ENCODE results near the gene FBXL7.

FBXL7 gene

DNA sequence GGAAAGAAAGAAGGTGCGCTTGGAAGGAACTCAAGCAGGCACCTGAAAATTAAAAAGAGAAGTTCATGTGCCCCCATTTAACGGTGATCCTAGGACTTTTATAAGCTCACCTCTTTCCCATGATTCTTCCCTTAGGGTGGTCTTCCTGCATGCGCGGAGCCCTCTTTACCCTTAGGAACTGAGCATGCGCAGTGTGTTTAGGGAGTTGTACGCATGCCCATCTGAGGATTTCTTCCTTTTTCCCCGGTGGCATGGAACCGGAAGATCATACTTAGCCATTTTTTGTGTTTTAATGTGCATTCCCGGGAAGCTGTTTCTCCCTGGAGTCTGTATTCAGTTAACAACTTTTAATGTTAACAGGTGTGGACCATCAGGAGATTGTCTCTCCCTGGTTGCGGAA, 119.0 kb downstream of the FBXL7 start:
- Histone ChIP-seq H3K27ac (ENCODE audit: low read depth in 2 of 2, low read length in 2 of 2) (no peak overlapping the region), H3K9ac (ENCODE audit: low read depth in 1 of 2, low read length in 2 of 2) (no peak overlapping the region), H3K9me3 (ENCODE audit: control insufficient read depth in 2 of 2, low read length in 2 of 2) (no peaks in the 10 kb centered on the region), H3K36me3 (ENCODE audit: control insufficient read depth in 2 of 2, insufficient read depth in 2 of 2, low read length in 2 of 2) (no peaks in the 10 kb centered on the region), H3K4me3 (ENCODE audit: low read length in 2 of 2) (no peak overlapping the region), H3K4me1 (ENCODE audit: control insufficient read depth in 2 of 2, insufficient read depth in 2 of 2, low read length in 2 of 2) (no peaks in the 10 kb centered on the region), H3K27me3 (ENCODE audit: control insufficient read depth in 2 of 2, insufficient read depth in 2 of 2, low read length in 2 of 2) (no peaks in the 10 kb centered on the region)

- no peak overlapping the region for H3K9ac ChIP-seq (ENCODE audit: low read depth in 1 of 2, low read length in 2 of 2)
- H3K27ac ChIP-seq (ENCODE audit: low read depth in 2 of 2, low read length in 2 of 2), result no peak overlapping the region
- no peak overlapping the region for H3K4me3 ChIP-seq (ENCODE audit: low read length in 2 of 2)
- H3K27me3 ChIP-seq (ENCODE audit: control insufficient read depth in 2 of 2, insufficient read depth in 2 of 2, low read length in 2 of 2), result no peaks in the 10 kb centered on the region
- no peaks in the 10 kb centered on the region for H3K4me1 ChIP-seq (ENCODE audit: control insufficient read depth in 2 of 2, insufficient read depth in 2 of 2, low read length in 2 of 2)
- H3K36me3 ChIP-seq (ENCODE audit: control insufficient read depth in 2 of 2, insufficient read depth in 2 of 2, low read length in 2 of 2), result no peaks in the 10 kb centered on the region
- H3K9me3 ChIP-seq (ENCODE audit: control insufficient read depth in 2 of 2, low read length in 2 of 2), result no peaks in the 10 kb centered on the region
Measured at GRCh38 chr5:15620501-15620900, 120.5 kb downstream of the FBXL7 start.

DNA sequence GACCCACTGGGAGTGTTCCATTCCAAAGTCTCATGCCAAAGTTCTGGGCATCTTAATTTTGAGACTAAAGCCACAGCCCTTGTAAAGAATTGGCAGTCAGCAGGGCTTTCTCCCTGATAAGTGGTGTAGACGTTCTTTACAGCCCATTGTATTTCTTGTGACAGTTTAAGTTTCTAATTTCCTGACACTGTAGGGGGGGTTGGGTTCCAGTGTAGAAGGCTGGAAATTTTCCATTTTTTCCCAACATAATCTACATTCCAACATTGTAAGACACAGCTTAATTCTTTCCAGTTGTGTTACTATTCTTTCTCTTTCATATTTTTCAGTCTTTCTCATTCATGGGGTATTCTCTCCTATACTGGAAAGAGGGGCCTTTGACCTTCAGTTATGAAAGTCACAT, 121.1 kb downstream of the FBXL7 start:
- H3K4me1 ChIP-seq (ENCODE audit: control insufficient read depth in 2 of 2, insufficient read depth in 2 of 2, low read length in 2 of 2), result no peaks in the 10 kb centered on the region
- no peaks in the 10 kb centered on the region for H3K9me3 ChIP-seq (ENCODE audit: control insufficient read depth in 2 of 2, low read length in 2 of 2)
- no peak overlapping the region for H3K4me3 ChIP-seq (ENCODE audit: low read length in 2 of 2)
- H3K36me3 ChIP-seq (ENCODE audit: control insufficient read depth in 2 of 2, insufficient read depth in 2 of 2, low read length in 2 of 2), result no peaks in the 10 kb centered on the region
- H3K27me3 ChIP-seq (ENCODE audit: control insufficient read depth in 2 of 2, insufficient read depth in 2 of 2, low read length in 2 of 2), result no peaks in the 10 kb centered on the region
- no peak overlapping the region for H3K27ac ChIP-seq (ENCODE audit: low read depth in 2 of 2, low read length in 2 of 2)
- no peak overlapping the region for H3K9ac ChIP-seq (ENCODE audit: low read depth in 1 of 2, low read length in 2 of 2)

GRCh38 chr5:15623794-15624193, 123.8 kb downstream of the FBXL7 start:
- Histone ChIP-seq H3K27ac (ENCODE audit: low read depth in 2 of 2, low read length in 2 of 2) (no peak overlapping the region), H3K36me3 (ENCODE audit: control insufficient read depth in 2 of 2, insufficient read depth in 2 of 2, low read length in 2 of 2) (no peaks in the 10 kb centered on the region), H3K4me1 (ENCODE audit: control insufficient read depth in 2 of 2, insufficient read depth in 2 of 2, low read length in 2 of 2) (no peaks in the 10 kb centered on the region), H3K27me3 (ENCODE audit: control insufficient read depth in 2 of 2, insufficient read depth in 2 of 2, low read length in 2 of 2) (no peaks in the 10 kb centered on the region), H3K9ac (ENCODE audit: low read depth in 1 of 2, low read length in 2 of 2) (no peak overlapping the region), H3K9me3 (ENCODE audit: control insufficient read depth in 2 of 2, low read length in 2 of 2) (no peaks in the 10 kb centered on the region), H3K4me3 (ENCODE audit: low read length in 2 of 2) (no peak overlapping the region)

DNA sequence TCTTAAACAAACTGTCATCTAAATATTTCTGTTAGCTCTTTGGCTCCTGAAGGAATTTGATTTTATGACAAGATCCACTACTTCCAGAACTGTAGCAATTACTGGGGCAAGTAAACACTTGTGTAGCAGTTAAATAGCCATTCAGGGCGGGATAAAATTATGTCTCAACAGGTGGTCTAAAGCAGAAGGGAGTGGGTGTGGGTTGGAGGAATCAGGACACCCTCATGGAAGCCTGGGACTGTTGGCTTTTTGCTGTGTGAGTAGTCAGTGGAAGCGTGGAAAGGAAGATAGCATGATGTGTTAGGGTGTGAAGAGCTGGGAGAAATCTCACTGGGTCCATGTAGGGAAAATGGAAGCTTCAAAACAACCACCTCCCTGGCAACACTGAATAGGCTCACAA, 127.1 kb downstream of the FBXL7 start:
- H3K27ac ChIP-seq (ENCODE audit: low read depth in 2 of 2, low read length in 2 of 2), result no peak overlapping the region
- no peaks in the 10 kb centered on the region for H3K4me1 ChIP-seq (ENCODE audit: control insufficient read depth in 2 of 2, insufficient read depth in 2 of 2, low read length in 2 of 2)
- no peaks in the 10 kb centered on the region for H3K9me3 ChIP-seq (ENCODE audit: control insufficient read depth in 2 of 2, low read length in 2 of 2)
- H3K4me3 ChIP-seq (ENCODE audit: low read length in 2 of 2), result no peak overlapping the region
- no peak overlapping the region for H3K9ac ChIP-seq (ENCODE audit: low read depth in 1 of 2, low read length in 2 of 2)
- H3K27me3 ChIP-seq (ENCODE audit: control insufficient read depth in 2 of 2, insufficient read depth in 2 of 2, low read length in 2 of 2), result no peaks in the 10 kb centered on the region
- H3K36me3 ChIP-seq (ENCODE audit: control insufficient read depth in 2 of 2, insufficient read depth in 2 of 2, low read length in 2 of 2), result no peaks in the 10 kb centered on the region

DNA sequence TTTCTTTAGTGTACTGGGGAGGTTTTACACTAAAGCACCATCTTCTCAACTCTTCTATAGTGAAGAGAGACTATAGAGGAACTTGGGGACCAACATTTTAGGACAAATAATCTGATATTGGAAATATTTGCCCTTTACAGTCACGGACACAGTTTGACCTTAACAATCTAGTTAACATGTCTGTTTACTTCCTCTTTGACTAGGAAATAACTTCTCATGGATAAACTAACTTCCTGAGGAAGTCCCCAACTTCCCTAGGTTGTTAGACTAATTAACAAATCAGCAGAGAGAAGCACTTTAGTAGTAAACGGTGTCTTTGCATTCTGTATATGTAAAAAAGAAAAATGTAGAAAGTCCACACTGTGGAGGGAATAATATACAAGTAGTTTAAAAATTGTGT, 127.7 kb downstream of the FBXL7 start:
- Histone ChIP-seq H3K9ac (ENCODE audit: low read depth in 1 of 2, low read length in 2 of 2) (no peak overlapping the region), H3K9me3 (ENCODE audit: control insufficient read depth in 2 of 2, low read length in 2 of 2) (no peaks in the 10 kb centered on the region), H3K27ac (ENCODE audit: low read depth in 2 of 2, low read length in 2 of 2) (no peak overlapping the region), H3K27me3 (ENCODE audit: control insufficient read depth in 2 of 2, insufficient read depth in 2 of 2, low read length in 2 of 2) (no peaks in the 10 kb centered on the region), H3K4me1 (ENCODE audit: control insufficient read depth in 2 of 2, insufficient read depth in 2 of 2, low read length in 2 of 2) (no peaks in the 10 kb centered on the region), H3K36me3 (ENCODE audit: control insufficient read depth in 2 of 2, insufficient read depth in 2 of 2, low read length in 2 of 2) (no peaks in the 10 kb centered on the region), H3K4me3 (ENCODE audit: low read length in 2 of 2) (no peak overlapping the region)

GRCh38 chr5:15630441-15630840, 130.5 kb downstream of the FBXL7 start:
- Histone ChIP-seq H3K27ac (ENCODE audit: low read depth in 2 of 2, low read length in 2 of 2) (no peak overlapping the region), H3K36me3 (ENCODE audit: control insufficient read depth in 2 of 2, insufficient read depth in 2 of 2, low read length in 2 of 2) (no peaks in the 10 kb centered on the region), H3K4me1 (ENCODE audit: control insufficient read depth in 2 of 2, insufficient read depth in 2 of 2, low read length in 2 of 2) (no peaks in the 10 kb centered on the region), H3K9ac (ENCODE audit: low read depth in 1 of 2, low read length in 2 of 2) (no peak overlapping the region), H3K4me3 (ENCODE audit: low read length in 2 of 2) (no peak overlapping the region), H3K27me3 (ENCODE audit: control insufficient read depth in 2 of 2, insufficient read depth in 2 of 2, low read length in 2 of 2) (no peaks in the 10 kb centered on the region), H3K9me3 (ENCODE audit: control insufficient read depth in 2 of 2, low read length in 2 of 2) (no peaks in the 10 kb centered on the region)

DNA sequence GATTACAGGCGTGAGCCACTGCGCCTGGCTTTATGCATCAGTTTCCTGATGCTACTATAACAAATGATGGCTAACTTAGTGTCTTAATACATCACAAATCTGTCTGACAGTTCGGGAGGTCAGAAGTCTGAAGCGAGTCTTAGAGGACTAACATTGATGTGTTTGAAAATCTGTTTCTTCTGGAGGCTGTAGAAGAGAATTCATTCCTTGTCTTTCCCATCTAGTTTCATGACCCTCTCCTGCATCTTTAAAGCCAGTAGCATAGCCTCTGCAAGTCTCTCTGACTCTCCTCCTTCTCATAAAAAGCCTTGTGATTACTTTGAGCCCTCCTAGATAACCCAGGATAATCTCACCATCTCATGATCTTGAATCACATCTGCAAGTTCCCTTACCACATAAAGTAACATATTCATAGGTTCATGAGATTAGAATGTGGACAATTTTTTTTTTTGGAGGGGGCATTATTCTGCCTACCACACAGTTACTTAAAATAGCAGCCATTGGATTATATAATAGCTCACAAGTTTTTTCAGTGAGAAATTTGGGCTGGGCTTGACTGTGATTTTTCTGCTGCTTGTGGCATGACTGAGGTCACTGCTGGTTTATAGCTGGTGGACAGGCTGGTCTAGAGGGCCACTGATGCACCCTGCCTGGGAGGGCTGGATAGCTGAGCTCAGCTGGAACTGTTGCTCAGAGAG, 134.8 kb downstream of the FBXL7 start:
- no peak overlapping the region for H3K4me3 ChIP-seq (ENCODE audit: low read length in 2 of 2)
- H3K9ac ChIP-seq (ENCODE audit: low read depth in 1 of 2, low read length in 2 of 2), result no peak overlapping the region
- no peaks in the 10 kb centered on the region for H3K9me3 ChIP-seq (ENCODE audit: control insufficient read depth in 2 of 2, low read length in 2 of 2)
- H3K27me3 ChIP-seq (ENCODE audit: control insufficient read depth in 2 of 2, insufficient read depth in 2 of 2, low read length in 2 of 2), result no peaks in the 10 kb centered on the region
- H3K4me1 ChIP-seq (ENCODE audit: control insufficient read depth in 2 of 2, insufficient read depth in 2 of 2, low read length in 2 of 2), result no peaks in the 10 kb centered on the region
- H3K36me3 ChIP-seq (ENCODE audit: control insufficient read depth in 2 of 2, insufficient read depth in 2 of 2, low read length in 2 of 2), result no peaks in the 10 kb centered on the region
- H3K27ac ChIP-seq (ENCODE audit: low read depth in 2 of 2, low read length in 2 of 2), result no peak overlapping the region

DNA sequence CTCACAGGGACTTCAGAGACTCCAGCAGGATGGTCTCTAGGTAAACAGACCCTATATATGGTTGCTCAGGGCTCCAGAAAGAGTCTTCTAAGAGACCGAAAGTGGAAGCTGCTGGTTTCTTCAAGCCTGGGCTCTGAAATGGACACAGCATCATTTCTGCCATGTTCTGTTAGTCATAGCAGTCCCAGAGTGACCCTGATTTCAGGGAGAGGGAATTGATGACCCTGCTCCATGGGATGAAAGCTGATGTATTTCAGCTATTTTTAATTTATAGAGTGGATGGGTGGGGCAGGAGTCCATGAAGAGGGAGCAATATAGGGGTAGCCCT, 135.3 kb downstream of the FBXL7 start:
- Histone ChIP-seq H3K9me3 (ENCODE audit: control insufficient read depth in 2 of 2, low read length in 2 of 2) (no peaks in the 10 kb centered on the region), H3K4me3 (ENCODE audit: low read length in 2 of 2) (no peak overlapping the region), H3K36me3 (ENCODE audit: control insufficient read depth in 2 of 2, insufficient read depth in 2 of 2, low read length in 2 of 2) (no peaks in the 10 kb centered on the region), H3K27ac (ENCODE audit: low read depth in 2 of 2, low read length in 2 of 2) (no peak overlapping the region), H3K4me1 (ENCODE audit: control insufficient read depth in 2 of 2, insufficient read depth in 2 of 2, low read length in 2 of 2) (no peaks in the 10 kb centered on the region), H3K9ac (ENCODE audit: low read depth in 1 of 2, low read length in 2 of 2) (no peak overlapping the region), H3K27me3 (ENCODE audit: control insufficient read depth in 2 of 2, insufficient read depth in 2 of 2, low read length in 2 of 2) (no peaks in the 10 kb centered on the region)

- Histone ChIP-seq H3K27ac (ENCODE audit: low read depth in 2 of 2, low read length in 2 of 2) (no peak overlapping the region), H3K36me3 (ENCODE audit: control insufficient read depth in 2 of 2, insufficient read depth in 2 of 2, low read length in 2 of 2) (no peaks in the 10 kb centered on the region), H3K9me3 (ENCODE audit: control insufficient read depth in 2 of 2, low read length in 2 of 2) (no peaks in the 10 kb centered on the region), H3K9ac (ENCODE audit: low read depth in 1 of 2, low read length in 2 of 2) (no peak overlapping the region), H3K4me1 (ENCODE audit: control insufficient read depth in 2 of 2, insufficient read depth in 2 of 2, low read length in 2 of 2) (no peaks in the 10 kb centered on the region), H3K4me3 (ENCODE audit: low read length in 2 of 2) (no peak overlapping the region), H3K27me3 (ENCODE audit: control insufficient read depth in 2 of 2, insufficient read depth in 2 of 2, low read length in 2 of 2) (no peaks in the 10 kb centered on the region)
Measured at GRCh38 chr5:15637345-15637744, 137.4 kb downstream of the FBXL7 start.

DNA sequence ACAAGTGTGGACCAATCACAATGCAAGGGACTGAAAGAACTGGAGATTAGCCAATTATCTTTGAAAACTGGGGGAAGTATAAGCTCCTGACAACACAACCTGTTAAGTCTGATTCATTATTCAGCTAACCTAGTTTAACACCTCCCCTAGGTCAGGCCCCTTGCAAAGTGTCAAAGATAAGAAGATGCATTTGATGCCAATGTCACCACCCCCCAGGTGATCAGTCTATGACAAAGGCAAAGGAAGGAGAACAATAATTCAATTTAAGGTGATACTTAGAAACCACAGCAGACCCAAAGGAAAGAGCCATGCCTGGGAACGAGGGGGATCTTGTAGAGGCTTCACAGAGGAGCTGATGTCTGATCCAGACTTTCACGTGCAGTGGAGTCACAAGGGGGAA, 137.9 kb downstream of the FBXL7 start:
- H3K9me3 ChIP-seq (ENCODE audit: control insufficient read depth in 2 of 2, low read length in 2 of 2), result no peaks in the 10 kb centered on the region
- no peaks in the 10 kb centered on the region for H3K4me1 ChIP-seq (ENCODE audit: control insufficient read depth in 2 of 2, insufficient read depth in 2 of 2, low read length in 2 of 2)
- no peaks in the 10 kb centered on the region for H3K27me3 ChIP-seq (ENCODE audit: control insufficient read depth in 2 of 2, insufficient read depth in 2 of 2, low read length in 2 of 2)
- no peak overlapping the region for H3K4me3 ChIP-seq (ENCODE audit: low read length in 2 of 2)
- no peaks in the 10 kb centered on the region for H3K36me3 ChIP-seq (ENCODE audit: control insufficient read depth in 2 of 2, insufficient read depth in 2 of 2, low read length in 2 of 2)
- no peak overlapping the region for H3K27ac ChIP-seq (ENCODE audit: low read depth in 2 of 2, low read length in 2 of 2)
- no peak overlapping the region for H3K9ac ChIP-seq (ENCODE audit: low read depth in 1 of 2, low read length in 2 of 2)

All from mucosa of rectum (tissue), 2 donors.